ENCODE measurements around the gene HMGN4. TPM values are rescaled to one million over a fixed set of nuclear protein-coding genes. Genes with fewer than 3 reads are reported as not detected.

The HMGN4 gene
- polyA plus RNA-seq, 1 donor from 2014 or later: 125 TPM

DNA sequence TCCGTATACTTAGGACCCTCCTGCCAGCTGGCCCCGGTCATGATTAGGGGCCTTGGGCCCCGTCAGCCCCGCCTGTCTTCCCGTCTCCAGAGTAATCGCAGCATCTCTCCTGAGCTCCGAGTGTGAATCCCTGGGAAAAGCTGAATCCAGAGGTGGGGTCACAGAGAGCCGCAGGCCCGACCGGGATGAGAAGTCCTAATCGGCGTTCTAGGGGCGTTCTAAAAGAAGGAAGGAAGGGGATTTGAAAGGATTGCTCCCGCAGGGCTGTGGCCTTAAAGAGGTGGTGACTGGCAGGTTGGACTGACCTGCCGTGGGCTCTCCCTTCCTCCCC lies 371 bp downstream of the HMGN4 start:
- TF ChIP-seq, protein P1, sequence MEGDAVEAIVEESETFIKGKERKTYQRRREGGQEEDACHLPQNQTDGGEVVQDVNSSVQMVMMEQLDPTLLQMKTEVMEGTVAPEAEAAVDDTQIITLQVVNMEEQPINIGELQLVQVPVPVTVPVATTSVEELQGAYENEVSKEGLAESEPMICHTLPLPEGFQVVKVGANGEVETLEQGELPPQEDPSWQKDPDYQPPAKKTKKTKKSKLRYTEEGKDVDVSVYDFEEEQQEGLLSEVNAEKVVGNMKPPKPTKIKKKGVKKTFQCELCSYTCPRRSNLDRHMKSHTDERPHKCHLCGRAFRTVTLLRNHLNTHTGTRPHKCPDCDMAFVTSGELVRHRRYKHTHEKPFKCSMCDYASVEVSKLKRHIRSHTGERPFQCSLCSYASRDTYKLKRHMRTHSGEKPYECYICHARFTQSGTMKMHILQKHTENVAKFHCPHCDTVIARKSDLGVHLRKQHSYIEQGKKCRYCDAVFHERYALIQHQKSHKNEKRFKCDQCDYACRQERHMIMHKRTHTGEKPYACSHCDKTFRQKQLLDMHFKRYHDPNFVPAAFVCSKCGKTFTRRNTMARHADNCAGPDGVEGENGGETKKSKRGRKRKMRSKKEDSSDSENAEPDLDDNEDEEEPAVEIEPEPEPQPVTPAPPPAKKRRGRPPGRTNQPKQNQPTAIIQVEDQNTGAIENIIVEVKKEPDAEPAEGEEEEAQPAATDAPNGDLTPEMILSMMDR (IDR thresholded peaks at IDR 0.05; ENCODE audit: poor library complexity, severe bottlenecking): no peak
- TF ChIP-seq TAF1 (IDR thresholded peaks at IDR 0.05; ENCODE audit: low read depth) (peak; percentile 28), RAD21 (conservative IDR thresholded peaks at IDR 0.05) (no peak), MXI1 (conservative IDR thresholded peaks at IDR 0.05; ENCODE audit: poor library complexity, severe bottlenecking) (no peak)
- TF ChIP-seq, protein P2, sequence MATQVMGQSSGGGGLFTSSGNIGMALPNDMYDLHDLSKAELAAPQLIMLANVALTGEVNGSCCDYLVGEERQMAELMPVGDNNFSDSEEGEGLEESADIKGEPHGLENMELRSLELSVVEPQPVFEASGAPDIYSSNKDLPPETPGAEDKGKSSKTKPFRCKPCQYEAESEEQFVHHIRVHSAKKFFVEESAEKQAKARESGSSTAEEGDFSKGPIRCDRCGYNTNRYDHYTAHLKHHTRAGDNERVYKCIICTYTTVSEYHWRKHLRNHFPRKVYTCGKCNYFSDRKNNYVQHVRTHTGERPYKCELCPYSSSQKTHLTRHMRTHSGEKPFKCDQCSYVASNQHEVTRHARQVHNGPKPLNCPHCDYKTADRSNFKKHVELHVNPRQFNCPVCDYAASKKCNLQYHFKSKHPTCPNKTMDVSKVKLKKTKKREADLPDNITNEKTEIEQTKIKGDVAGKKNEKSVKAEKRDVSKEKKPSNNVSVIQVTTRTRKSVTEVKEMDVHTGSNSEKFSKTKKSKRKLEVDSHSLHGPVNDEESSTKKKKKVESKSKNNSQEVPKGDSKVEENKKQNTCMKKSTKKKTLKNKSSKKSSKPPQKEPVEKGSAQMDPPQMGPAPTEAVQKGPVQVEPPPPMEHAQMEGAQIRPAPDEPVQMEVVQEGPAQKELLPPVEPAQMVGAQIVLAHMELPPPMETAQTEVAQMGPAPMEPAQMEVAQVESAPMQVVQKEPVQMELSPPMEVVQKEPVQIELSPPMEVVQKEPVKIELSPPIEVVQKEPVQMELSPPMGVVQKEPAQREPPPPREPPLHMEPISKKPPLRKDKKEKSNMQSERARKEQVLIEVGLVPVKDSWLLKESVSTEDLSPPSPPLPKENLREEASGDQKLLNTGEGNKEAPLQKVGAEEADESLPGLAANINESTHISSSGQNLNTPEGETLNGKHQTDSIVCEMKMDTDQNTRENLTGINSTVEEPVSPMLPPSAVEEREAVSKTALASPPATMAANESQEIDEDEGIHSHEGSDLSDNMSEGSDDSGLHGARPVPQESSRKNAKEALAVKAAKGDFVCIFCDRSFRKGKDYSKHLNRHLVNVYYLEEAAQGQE (IDR thresholded peaks at IDR 0.05; ENCODE audit: borderline replicate concordance): peak; percentile 52
- peak overlapping the region; percentile 93 for H3K4me3 ChIP-seq (ENCODE audit: low read length)
- H3F3A ChIP-seq (ENCODE audit: insufficient read depth, low read length, poor library complexity, severe bottlenecking): peaks cover 12% of the 10 kb centered on the region
- peak overlapping the region; percentile 71 for H2AFZ ChIP-seq (ENCODE audit: low read depth, low read length)
- peak overlapping the region; percentile 78 for H3K9ac ChIP-seq (ENCODE audit: low read length)
- H3K27ac ChIP-seq (ENCODE audit: low read length): peak overlapping the region; percentile 93
- H3K36me3 ChIP-seq (ENCODE audit: insufficient read depth, low read length): no peaks in the 10 kb centered on the region
- no peaks in the 10 kb centered on the region for H4K20me1 ChIP-seq (ENCODE audit: insufficient read depth)
- H3K4me2 ChIP-seq (ENCODE audit: low read length): peak overlapping the region; percentile 85
- no peaks in the 10 kb centered on the region for H3K27me3 ChIP-seq (ENCODE audit: insufficient read depth, low read depth, low read length)
- no peaks in the 10 kb centered on the region for H3K9me2 ChIP-seq (ENCODE audit: insufficient read depth, low read length)
- H3K79me2 ChIP-seq (replicated peaks; ENCODE audit: insufficient read depth, low read length): peaks cover 12% of the 10 kb centered on the region
- H3K9me3 ChIP-seq (ENCODE audit: low read length): no peaks in the 10 kb centered on the region

DNA sequence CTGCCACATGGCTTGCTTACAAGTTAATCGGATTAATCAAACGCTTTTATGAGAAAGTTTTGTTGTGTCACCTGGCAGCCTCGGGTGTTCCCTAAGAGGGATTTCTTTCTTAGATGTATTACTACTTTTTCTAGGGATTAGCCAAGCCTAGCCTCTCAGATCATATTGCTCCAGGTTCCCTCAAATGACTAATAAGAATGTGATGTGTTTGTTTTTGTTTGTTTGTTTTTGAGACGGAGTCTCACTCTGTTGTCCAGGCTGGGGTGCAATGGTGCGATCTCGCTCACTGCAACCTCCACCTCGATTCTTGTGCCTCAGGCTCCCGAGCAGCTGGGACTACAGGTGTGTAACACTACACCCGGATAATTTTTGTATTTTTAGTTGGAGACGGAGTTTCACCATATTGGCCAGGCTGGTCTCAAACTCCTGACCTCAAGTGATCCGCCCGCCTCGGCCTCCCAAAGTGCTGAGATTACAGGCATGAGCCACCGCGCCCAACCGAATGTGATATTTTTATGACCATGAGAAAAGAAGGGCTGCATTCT lies 977 bp downstream of the HMGN4 start:
- Histone ChIP-seq H3K27ac (ENCODE audit: low read length) (peak overlapping the region; percentile 93), H3K9ac (ENCODE audit: low read length) (peak overlapping the region; percentile 78), H2AFZ (ENCODE audit: low read depth, low read length) (no peak overlapping the region), H3F3A (ENCODE audit: insufficient read depth, low read length, poor library complexity, severe bottlenecking) (peaks cover 12% of the 10 kb centered on the region), H3K4me2 (ENCODE audit: low read length) (peak overlapping the region; percentile 85), H4K20me1 (ENCODE audit: insufficient read depth) (no peaks in the 10 kb centered on the region), H3K9me3 (ENCODE audit: low read length) (no peaks in the 10 kb centered on the region), H3K79me2 (replicated peaks; ENCODE audit: insufficient read depth, low read length) (peaks cover 12% of the 10 kb centered on the region), H3K4me3 (ENCODE audit: low read length) (peak overlapping the region; percentile 93), H3K27me3 (ENCODE audit: insufficient read depth, low read depth, low read length) (no peaks in the 10 kb centered on the region), H3K9me2 (ENCODE audit: insufficient read depth, low read length) (no peaks in the 10 kb centered on the region), H3K36me3 (ENCODE audit: insufficient read depth, low read length) (no peaks in the 10 kb centered on the region)
- TF ChIP-seq, protein P2 (IDR thresholded peaks at IDR 0.05; ENCODE audit: borderline replicate concordance): no peak

Measured in neural cell (in vitro differentiated cells).